Activated T-helper 1 cell treated with Interleukin-2 at 50 U/mL for 16 hours (primary cell): ENCODE measurements around the gene VSTM2B.
"Not testable (repeated sequence)": the region's sequence is repeated elsewhere in the genome, so short reads cannot be mapped to it uniquely, and the experiment has no call there.

Experiments
- DNase-seq: peaks from one replicate; pipeline ENCODE4 v3.0.0-alpha.2; 2020; ENCODE audit warnings: low read depth

VSTM2B gene

DNA sequence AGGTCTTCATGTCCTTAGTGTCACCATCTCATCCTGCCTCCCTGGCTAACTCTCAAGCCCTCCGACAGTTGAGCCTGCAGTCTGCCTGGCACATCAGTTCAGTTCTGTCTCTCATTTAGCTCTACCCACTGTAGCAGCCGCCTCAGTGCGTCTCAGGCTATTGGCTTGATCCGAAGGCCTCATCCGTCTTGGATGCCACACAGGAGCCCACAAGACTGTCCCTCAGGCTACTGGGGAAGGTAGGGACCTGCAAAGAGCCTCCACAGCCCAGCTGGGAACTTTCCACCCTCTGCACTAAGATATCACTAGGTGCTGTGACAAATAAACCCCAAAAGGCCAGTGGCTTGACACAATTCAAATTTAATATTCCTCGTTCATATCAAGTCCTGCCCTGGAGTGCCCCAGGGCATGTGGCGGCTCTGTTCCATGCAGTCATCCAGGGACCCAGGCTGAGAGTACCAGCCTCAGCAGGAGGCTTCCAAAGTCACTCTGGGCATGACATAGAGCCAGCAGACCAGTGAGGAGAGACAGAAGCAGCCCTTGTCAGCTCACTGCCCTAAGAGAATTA, 5.7 kb downstream of the VSTM2B start:
- DNase-seq = no peak

DNA sequence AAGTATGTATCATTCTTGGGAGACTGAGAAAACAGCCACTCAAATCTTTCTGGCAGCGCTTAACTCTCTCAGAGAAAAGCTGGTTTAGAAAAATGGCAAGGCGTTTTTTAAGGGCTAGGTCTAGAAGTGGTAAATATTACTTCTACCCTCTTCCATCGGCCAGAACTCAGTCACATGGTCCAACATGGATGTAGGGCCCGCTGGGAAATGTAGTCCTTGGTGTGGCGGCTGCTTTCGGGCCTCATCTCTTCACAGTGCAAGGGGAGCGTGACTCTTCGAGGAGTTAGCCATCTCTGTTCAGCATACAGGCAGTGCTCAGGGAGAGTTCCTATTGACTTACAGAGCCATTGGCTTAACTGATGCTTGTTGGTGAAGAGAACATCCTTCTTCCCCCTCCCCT, 6.3 kb downstream of the VSTM2B start:
- DNase-seq = no peak

DNA sequence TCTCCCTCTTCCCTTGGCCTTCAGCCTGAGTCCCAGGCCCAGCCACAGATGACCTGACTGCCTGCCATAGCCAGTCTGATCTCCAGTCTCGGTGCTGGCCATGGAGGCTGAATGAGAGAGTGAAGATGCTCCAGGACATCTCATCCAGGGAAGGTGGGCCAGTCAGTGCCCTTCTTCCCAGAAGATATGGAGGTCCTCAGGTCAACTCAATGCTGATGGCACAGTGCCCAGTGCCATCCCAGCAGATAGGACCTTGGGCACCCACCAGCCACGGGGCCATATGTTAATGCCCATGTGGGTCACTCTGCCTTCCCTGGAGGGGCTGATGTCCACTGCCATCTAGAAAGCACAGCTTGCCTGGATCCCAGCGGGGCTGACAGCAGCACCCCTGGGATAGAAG, 7.2 kb downstream of the VSTM2B start:
- no peak for DNase-seq

DNA sequence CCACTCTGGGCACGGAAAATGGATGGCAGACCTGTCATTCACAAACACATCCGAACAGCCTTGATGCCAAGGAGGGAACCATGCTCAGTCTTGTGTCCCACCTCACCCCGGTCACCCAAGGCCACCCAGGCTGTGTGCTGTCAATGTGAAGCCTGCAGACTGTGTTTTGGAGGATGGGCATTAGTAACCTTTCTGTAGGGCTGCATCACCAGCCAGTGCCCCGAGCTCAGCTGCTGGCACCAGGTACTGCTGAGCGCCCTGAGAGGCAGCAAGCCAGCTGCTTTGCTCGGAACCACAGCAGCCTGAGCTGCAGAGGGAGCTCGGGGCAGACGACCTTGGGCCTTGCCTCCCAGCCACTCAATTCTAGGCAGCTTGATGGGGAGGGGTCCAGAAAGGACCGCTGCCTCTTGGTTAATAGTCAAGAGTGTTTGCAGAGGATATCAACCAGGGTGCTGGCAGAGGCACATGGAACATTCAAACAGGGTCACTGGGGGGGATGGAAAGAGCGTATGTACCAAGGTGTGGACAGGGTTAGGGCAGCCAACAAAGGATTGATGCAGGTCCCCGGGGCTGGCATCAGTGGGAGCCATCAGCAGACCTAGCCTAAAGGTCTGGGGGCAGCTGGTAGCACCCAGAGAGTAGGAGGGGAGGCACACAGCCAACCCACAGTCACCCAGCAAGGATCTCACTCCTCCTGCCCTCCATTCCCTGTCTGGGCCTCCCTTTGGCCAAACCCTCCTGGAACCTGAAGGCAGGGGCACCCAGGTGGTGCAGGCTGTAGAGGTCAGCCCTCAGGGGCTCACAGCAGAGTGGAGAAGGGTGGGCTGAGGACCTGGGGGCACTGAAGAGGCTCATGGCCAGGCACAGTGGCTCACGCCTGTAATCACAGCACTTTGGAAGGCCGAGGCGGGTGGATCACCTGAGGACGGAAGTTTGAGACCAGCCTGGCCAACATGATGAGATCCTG, 8.1 kb downstream of the VSTM2B start:
- no peak for DNase-seq

DNA sequence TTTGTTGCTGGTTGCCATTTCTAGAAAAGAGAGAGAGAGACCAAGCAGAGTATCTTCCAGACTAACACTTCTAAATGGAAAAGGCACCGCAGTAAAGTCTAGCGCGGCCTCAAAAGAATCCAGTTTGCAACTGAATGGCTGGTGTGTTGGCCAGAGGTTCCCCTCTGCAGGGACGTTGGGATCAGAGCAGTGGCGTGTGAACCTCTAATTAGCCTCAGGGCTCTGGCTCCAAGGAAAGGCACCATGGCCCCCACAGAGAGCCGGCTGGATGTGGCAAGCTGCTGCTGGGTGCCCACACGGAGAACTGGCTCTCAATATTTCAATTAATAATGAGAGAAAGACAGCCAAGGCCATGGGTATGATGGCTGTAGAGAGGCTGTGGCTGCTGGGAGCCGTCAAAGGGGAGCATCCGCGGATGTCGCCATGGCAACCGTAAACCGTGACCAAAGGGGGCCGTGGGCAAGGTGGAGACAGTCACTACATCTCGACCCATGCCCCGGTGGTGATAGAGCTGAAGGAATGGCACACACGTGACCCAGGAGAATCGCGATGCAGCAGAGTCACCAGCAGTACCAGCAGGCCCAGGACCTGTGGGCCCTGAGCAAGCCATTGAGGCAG, 9.5 kb downstream of the VSTM2B start:
- no peak for DNase-seq

DNA sequence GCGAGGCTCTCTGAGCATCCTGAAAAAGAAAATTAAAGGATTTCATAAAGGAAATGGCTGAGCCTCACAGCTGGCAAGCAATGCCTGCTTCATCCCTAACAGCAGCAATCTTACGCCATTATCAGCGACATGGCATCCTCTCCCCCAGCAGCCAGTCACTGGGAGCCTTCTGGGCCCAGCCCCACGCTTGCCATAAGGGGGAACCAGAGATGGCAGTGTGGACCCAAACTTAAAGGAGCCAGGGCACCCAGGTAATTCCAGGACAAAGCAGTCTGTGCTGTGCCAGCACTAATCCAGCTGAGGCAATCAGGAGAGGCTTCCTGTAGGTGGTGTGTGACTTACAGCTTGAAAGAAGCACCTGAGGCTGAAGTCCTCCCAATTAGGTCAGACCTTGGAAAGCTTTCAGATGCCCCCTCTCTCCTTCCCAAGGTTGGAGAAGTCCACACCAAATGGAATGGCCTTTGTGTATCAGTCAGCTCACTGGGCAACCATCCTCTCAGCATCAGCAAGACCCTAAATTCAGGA, 10.3 kb downstream of the VSTM2B start:
- DNase-seq = no peak

DNA sequence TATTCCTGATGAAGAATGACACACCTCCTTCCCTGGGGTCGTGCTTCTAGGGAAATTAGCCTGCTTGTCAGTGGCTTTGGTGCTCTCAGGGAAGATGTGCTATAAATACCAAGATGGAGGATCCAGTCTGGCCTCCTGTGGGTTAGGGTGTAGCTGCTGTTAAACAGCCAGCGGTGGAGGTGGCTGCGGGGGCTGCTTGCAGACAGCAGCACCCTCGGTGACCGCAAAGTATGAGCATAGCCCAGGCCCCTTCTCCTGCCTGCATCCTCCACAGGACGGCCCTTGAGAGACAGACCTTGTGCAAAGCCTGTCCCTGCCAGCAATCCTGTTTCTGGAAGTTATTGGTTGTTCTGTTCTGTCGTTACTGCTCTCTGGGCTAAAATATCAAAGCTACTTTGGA, 11.4 kb downstream of the VSTM2B start:
- no peak for DNase-seq

DNA sequence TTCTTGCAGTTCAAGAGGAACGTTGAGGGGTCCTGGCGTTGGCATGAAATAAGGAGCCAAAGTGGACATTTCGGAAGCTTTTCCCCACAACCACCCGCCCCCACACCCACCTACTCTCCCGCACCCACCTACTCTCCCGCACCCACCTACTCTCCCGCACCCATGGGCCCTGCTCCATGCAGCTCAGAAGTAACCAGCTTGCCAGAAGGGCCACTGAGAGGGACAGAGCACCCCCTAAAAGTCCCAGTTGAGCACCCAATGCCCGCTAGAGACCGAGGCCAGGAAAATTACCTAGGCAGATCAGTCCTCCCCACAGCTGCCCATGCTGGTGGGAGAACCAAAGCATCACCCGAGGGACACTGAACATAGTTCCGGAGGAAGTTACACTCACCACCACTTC, 11.8 kb downstream of the VSTM2B start:
- DNase-seq = no peak

DNA sequence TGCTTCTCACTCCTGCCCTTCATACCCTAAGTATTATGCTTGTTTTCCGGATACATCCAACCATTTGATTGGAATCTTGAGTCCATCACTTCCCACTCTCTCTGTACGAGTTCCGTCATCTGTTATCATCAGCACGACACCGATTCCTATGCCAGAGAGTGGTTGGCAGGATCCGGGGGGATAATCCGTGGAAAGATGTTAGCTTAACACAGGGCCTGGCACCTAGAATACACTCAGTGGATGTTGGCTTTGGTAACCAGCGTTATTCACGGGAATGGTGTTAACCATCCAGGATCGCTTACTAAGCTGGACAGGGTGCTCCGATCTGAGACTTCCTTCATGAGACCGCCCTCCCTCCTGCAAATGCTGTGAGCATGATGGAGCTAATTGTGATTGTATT, 12.4 kb downstream of the VSTM2B start:
- no peak for DNase-seq

DNA sequence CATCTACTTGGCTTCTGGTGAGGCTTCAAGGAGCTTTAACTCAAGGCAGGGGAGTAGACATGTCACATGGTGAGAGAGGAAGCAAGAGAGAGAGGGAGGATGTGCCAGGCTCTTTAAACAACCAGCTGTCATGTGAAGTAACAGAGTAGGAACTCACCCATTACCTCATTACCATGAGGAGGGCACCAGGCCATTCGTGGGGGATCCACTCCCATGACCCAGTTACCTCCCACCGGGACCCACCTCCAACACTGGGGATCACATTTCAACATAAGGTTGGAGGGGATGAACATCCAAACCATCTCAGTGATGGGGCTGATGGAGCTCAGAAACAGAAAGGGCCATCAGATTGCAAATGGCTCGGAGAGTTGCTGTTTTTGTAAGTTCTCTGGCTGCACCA, 12.9 kb downstream of the VSTM2B start:
- DNase-seq = no peak

DNA sequence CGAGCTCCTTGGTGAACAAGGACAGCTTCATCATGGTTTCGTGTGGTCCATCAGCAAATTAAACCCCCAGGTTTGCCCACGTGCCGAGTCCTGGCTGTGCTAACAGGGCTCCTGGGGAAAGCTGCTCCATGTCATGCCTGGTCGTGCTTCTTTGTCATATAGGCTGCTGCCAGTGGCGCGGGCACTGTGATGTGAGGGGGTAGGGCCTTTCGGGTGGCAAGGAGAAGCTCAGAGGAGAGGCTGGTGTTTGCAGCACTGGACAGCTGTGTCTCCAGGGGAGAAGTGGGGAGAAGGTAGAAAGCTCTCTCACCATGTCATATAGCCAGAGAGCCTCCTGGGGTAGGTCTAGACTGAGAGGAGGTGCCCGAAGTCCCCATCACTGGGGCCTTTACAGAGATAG, 13.3 kb downstream of the VSTM2B start:
- DNase-seq = no peak

DNA sequence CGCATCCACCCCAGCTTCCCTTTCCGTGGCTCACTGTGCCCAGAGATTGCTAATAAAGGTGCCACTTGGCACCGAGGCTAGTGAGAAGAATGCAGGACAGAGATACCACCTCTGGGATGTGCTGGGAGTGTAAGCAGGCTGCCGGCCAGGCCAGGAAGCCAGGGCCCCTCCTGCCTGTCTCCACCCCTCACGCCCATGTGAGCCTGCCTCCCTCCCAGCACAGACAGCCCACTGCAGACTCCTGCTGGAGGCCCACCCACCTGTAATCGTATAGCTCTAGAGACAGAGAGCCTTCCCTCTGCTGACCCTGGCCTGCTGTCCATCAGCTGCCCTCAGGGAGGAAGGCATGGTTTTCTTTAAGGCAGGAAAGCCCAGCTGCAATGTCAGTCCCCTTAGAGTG, 13.9 kb downstream of the VSTM2B start:
- no peak for DNase-seq

DNA sequence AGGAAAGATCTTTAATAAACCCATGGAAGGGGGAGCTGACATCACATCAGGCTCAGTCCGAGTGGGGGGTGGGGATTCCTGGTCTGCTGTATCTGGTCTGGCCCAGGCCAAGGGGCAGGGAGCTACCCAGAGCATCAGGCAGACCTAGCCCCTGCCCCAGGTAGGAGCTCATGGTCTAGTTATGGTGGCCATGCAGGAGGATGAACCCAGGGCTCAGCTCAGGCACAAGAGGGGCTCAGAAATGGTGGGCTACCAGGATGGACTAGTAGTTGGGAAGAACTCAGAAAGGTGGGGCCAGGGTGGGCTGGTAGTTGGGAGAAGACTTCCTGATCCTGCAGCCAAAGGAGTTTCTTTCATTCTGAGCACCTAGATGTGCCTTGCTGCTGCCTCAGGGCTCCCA, 14.3 kb downstream of the VSTM2B start:
- no peak for DNase-seq

DNA sequence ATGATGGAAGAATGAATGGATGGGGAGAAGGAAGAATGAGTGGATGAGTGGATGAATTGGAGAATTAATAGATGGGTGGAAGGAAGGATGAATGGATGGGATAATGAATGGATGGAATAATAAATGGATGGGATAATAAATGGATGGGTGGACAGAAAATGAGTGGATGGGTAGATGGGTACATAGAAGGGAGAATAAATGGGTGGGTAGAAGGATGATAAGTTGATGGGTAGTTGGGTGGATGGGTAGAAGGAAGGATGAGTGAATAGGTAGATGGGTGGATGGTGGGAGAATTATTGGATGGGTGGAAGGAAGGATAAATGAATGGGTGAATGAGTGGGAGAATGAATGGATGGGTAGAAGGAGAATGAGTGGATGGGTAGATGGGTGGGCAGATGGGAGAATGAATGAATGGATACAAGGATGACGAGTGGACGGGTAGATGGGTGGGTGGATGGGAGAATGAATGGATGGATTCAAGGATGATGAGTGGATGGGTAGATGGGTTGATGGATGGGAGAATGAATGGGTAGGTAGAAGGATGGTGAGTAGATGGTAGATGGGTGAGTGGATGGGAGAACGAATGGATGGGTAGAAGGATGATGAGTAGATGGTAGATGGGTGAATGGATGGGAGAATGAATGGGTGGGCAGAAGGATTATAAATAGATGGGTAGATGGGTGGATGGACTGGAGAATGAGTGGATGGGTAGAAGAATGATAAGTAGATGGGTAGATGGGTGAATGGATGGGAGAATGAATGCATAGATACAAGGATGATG, 15.9 kb downstream of the VSTM2B start:
- no peak for DNase-seq

DNA sequence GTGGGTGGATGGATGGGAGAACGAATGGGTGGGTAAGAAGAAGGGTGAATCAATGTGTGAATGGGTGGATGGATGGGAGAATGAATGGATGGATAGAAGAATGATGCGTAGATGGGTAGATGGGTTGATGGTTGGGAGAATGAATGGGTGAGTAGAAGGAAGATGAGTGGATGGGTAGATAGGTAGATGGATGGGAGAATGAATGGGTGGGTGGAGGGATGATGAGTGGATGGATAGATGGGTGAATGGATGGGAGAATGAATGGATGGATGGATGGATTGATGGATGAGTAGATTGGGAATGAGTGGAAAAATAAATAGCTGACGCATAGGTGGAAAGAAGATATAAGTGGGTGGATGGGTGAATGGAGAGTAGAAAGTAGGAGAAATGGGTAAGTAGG, 16.5 kb downstream of the VSTM2B start:
- no peak for DNase-seq

DNA sequence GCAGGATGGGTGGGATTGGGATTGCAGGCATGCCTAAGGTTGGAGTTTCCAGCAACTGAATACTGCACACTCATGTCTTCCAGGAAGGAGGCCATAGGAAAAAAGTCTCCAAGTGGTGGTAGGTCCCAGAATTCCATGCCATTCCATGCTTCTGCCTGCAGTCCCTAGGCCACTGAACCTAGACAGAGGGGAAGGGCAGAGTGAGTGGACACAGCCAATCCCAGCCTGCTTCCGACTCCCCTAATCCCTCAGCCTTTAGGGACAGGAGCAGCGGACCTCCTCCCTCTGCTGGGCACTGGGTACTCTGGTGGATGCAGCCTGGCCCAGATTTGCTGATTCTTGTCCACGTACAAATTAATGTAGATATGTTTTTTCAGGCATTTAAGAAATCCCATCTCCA, 17.0 kb downstream of the VSTM2B start:
- DNase-seq = no peak

DNA sequence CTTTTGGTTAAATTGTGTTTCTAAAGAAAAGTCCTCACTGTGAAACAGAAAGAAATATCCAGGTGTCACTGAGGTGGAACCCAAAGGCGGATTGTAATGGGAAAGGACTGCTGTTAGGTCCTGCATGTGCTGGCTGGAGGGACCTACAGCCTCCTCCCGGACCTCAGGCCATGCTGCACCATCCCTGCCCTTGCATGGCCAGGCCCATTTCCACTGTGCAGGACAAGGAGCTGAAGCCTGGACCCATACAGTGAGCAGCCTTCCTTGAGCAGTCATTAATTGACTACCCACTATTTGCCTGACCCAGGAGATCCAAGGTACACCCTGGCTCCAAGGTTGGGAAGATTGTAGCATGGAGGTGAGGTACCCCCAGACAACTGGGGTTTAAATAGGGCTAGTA, 17.6 kb downstream of the VSTM2B start:
- DNase-seq = no peak

DNA sequence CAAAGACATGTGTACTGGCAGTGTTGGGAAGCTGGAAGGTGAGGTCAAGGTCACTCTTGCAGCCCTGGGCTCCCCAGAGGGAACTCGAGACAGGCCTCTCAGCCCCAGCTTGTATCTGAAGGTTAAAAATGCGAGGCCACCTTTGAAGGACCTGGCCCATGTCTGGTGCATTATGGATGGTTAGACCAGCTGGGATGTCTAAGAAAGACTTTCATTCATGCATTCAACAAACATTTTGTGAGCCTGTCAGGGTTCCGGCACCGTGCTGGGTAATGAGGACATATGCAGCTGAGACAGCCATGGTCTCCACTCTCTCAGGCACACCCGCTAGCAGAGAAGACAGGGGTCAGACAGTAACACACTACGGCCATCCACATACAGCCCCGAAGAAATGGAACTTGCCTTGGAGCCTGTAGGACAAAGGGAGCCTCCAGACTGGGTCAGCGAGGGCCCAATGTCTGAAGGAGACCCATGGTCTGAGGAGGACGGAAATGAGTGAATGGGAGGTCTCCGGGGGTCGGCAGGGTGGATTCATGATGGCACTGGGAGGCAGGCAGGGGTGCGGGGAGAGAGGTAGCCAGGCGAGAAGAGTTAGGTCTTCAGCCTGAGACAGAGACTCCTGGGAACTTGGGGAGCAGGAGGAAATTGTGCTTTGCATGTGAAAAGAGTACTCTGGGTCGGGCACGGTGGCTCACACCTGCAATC, 19.0 kb downstream of the VSTM2B start:
- DNase-seq = no peak

DNA sequence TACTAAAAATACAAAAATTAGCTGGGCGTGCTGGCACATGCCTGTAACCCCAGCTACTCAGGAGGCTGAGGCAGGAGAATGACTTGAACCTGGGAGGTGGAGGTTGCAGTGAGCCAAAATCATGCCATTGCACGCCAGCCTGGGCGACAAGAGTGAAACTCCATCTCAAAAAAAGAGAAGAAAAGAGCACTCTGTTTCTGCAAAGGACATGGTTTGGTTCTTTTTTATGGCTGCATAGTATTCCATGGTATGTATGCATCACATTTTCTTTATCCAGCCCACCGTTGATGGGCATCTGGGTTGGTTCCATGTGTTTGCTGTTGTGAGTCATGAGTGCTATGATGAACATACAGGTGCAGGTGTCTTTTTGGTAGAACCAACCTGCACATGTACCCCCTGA, 19.7 kb downstream of the VSTM2B start:
- DNase-seq = not testable (repeated sequence)

DNA sequence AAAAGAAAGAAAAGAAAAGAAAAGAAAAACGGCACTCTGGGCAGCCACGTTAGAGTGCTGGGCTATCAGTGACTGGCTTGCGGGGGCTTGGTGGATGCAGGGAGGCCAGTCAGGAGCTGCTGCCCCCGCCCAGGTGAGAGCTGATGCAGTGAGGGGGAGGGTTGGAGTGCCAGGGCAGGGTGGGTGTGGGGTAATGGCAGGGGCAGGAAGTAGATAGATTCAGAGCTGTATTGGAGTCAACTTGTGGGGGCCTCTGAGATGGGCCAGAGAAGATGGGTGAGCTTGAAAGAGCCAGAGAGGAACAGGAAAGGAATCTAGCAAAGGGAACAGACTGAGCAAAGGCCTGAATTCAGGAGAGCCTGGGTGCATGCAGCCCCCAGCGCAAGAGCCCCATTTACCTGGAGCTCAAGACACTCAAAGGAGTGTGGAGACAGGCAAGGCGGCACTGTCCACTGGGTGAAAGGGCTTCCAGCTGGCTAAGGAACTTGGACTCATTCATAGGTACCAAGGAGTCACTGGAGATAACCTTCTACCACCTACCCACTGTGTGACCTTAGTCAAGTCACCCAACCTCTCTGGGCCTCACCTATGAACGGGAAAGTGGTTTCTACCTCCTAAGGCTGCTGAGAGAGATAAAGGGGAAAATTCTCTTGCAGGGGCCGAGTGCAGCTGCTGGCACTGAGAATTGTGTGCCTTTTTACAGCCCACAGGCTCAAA, 20.2 kb downstream of the VSTM2B start:
- no peak for DNase-seq

DNA sequence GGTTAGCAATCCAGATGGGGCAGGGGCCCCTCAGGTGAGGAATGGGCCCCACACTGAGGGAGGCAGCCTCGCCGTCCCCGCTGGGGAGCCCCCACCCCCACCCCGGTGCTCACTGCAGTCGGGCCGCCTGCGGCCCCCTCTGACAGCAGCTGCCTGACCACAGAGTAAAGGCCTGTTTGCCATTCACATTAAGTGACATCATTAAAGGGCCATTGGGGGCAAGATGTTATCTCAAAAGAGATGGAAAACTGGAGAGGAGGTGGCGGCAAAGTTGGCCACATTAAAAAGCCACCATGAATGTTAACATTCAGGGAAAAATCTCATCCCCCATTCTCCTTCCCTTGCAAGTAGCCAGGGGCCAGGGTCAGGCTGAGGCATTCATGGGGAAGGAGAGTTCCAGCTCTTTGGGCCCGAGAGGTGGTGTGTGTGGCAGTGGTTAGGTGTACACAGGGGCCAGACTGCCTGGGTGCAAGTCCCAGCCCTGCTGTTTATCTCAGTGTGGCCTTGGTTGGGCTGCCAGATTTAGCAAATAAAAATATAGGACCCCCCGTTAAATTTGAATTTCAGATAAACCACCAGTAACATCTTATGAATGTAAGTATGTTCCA, 20.9 kb downstream of the VSTM2B start:
- no peak for DNase-seq
